D721Med (cell line): Measurements from ENCODE around the gene IKBKE.

Experiments
- DNase-seq: peaks from one replicate; pipeline ENCODE4 v3.0.0; 2011; ENCODE audit warnings: low spot score; ENCODE audit not compliant: insufficient read length
- FAIRE-seq: peaks from 2 replicates; lab custom pipeline; 2011; peaks lifted over from hg19 to GRCh38; lab: Jason Lieb, UNC
- CTCF ChIP-seq: IDR thresholded peaks from 2 replicates; pipeline ENCODE4 v1.5.1; 2012; ENCODE audit warnings: mild to moderate bottlenecking, control low read depth; ENCODE audit not compliant: insufficient read depth; ENCODE audit errors: missing control alignments

IKBKE gene

GRCh38 chr1:206517784-206518183 is 47.5 kb downstream of the IKBKE start:
- FAIRE-seq (no peak), DNase-seq (no peak)
- no peak for TF ChIP-seq CTCF

GRCh38 chr1:206518206-206518605 is 47.9 kb downstream of the IKBKE start:
- no peak for DNase-seq
- FAIRE-seq = no peak

GRCh38 chr1:206518743-206519142 is 48.5 kb downstream of the IKBKE start:
- DNase-seq = no peak
- no peak for TF ChIP-seq CTCF
- no peak for FAIRE-seq

More at GRCh38 chr1:206518206-206518605, 47.9 kb downstream of the IKBKE start:
- TF ChIP-seq CTCF = no peak

GRCh38 chr1:206521127-206521526 is 50.9 kb downstream of the IKBKE start:
- TF ChIP-seq CTCF = no peak
- FAIRE-seq = no peak
- no peak for DNase-seq

GRCh38 chr1:206521694-206522402 is 51.6 kb downstream of the IKBKE start:
- no peak for TF ChIP-seq CTCF
- no peak for FAIRE-seq
- DNase-seq = no peak

GRCh38 chr1:206524739-206525364 is 54.6 kb downstream of the IKBKE start:
- TF ChIP-seq CTCF = no peak
- no peak for FAIRE-seq

GRCh38 chr1:206526064-206526911 is 56.0 kb downstream of the IKBKE start:
- DNase-seq (no peak), FAIRE-seq (no peak)
- TF ChIP-seq CTCF = no peak

More at GRCh38 chr1:206524739-206525364, 54.6 kb downstream of the IKBKE start:
- no peak for DNase-seq
